Gastrocnemius medialis (tissue), 4 donors: Measurements from ENCODE around the gene KCNH6.

Source experiments
- POLR2A ChIP-seq, 2 donors: fragments of 450-650 bp; IDR thresholded peaks; one replicate each; pipeline ENCODE4 v1.6.1; 2017; ENCODE audit warnings: antibody characterized with exemption in 2 of 2, mild to moderate bottlenecking in 2 of 2, moderate library complexity in 2 of 2
- TF ChIP-seq, protein P1 (sequence below), 5 experiments: fragments of 450-650 bp in 3 of 5; fragments of 200-600 bp in 2 of 5; sonication (generic) in 2 of 5; IDR thresholded peaks in 4 of 5; conservative IDR thresholded peaks in 1 of 5; 1 replicate in 4 of 5; 2 replicates in 1 of 5; pipeline ENCODE4 v1.5.1; 2016 to 2019; ENCODE audit warnings: antibody characterized with exemption in 5 of 5, mild to moderate bottlenecking in 3 of 5, moderate library complexity in 3 of 5

GRCh38 chr17:63549946-63550816, 27.0 kb downstream of the KCNH6 start, which contains the start of gene DCAF7:
- TF ChIP-seq POLR2A (IDR thresholded peaks at IDR 0.05), result peak; percentile 66 to 68
- TF ChIP-seq, protein P1, sequence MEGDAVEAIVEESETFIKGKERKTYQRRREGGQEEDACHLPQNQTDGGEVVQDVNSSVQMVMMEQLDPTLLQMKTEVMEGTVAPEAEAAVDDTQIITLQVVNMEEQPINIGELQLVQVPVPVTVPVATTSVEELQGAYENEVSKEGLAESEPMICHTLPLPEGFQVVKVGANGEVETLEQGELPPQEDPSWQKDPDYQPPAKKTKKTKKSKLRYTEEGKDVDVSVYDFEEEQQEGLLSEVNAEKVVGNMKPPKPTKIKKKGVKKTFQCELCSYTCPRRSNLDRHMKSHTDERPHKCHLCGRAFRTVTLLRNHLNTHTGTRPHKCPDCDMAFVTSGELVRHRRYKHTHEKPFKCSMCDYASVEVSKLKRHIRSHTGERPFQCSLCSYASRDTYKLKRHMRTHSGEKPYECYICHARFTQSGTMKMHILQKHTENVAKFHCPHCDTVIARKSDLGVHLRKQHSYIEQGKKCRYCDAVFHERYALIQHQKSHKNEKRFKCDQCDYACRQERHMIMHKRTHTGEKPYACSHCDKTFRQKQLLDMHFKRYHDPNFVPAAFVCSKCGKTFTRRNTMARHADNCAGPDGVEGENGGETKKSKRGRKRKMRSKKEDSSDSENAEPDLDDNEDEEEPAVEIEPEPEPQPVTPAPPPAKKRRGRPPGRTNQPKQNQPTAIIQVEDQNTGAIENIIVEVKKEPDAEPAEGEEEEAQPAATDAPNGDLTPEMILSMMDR (IDR thresholded peaks at IDR 0.05 in 4 of 5, conservative IDR thresholded peaks at IDR 0.05 in 1 of 5), result no peak
